GM23338 (cell line): ENCODE measurements around the gene INSL3. TPM values are rescaled to one million over a fixed set of nuclear protein-coding genes. Genes with fewer than 3 reads are reported as not detected.

ENCODE experiments used
- ATAC-seq: fragments of 200-7000 bp; cut with Tn5 transposase; 3 replicates; pipeline ENCODE4 v1.9.1; 2020
- DNase-seq: peaks from one replicate; pipeline ENCODE4 v3.0.0-alpha.2; 2015; ENCODE audit warnings: low spot score
- H2AFZ ChIP-seq: fragments of 200-600 bp; sonication (generic); 2 replicates; pipeline ENCODE4 v1.8.0; 2016; ENCODE audit warnings: antibody characterized with exemption, mild to moderate bottlenecking, moderate library complexity
- H3F3A ChIP-seq: fragments of 200-600 bp; sonication (generic); replicated peaks from 2 replicates; pipeline ENCODE4 v1.8.0; 2017; ENCODE audit warnings: antibody characterized with exemption, mixed run types, low read depth
- H3K27ac ChIP-seq: fragments of 200-600 bp; sonication (generic); 2 replicates; pipeline ENCODE4 v1.6.1; 2016; ENCODE audit warnings: low read depth
- H3K27me3 ChIP-seq: fragments of 200-600 bp; sonication (generic); 2 replicates; pipeline ENCODE4 v1.8.0; 2016; ENCODE audit warnings: mild to moderate bottlenecking, mixed run types, moderate library complexity; ENCODE audit not compliant: insufficient read depth
- H3K36me3 ChIP-seq: fragments of 200-600 bp; sonication (generic); 2 replicates; pipeline ENCODE4 v1.8.0; 2016; ENCODE audit warnings: mild to moderate bottlenecking; ENCODE audit not compliant: insufficient read depth
- H3K4me1 ChIP-seq: fragments of 200-600 bp; sonication (generic); 2 replicates; pipeline ENCODE4 v1.8.0; 2016; ENCODE audit warnings: mild to moderate bottlenecking, moderate library complexity; ENCODE audit not compliant: insufficient read depth
- H3K4me2 ChIP-seq: fragments of 200-600 bp; sonication (generic); 2 replicates; pipeline ENCODE4 v1.7.1; 2017; ENCODE audit warnings: mixed run types
- H3K4me3 ChIP-seq: fragments of 200-600 bp; sonication (generic); 2 replicates; pipeline ENCODE4 v1.6.1; 2016; ENCODE audit warnings: mixed run types
- H3K79me2 ChIP-seq: fragments of 200-600 bp; sonication (generic); replicated peaks from 2 replicates; pipeline ENCODE4 v1.8.0; 2017; ENCODE audit warnings: mild to moderate bottlenecking; ENCODE audit not compliant: insufficient read depth
- H3K9me2 ChIP-seq: fragments of 200-600 bp; sonication (generic); 2 replicates; pipeline ENCODE4 v1.8.0; 2017; ENCODE audit not compliant: insufficient read depth
- H4K20me1 ChIP-seq: fragments of 200-600 bp; sonication (generic); replicated peaks from 2 replicates; pipeline ENCODE4 v1.8.0; 2017; ENCODE audit warnings: mild to moderate bottlenecking; ENCODE audit not compliant: insufficient read depth
- H3K27ac Mint-ChIP-seq: 2 replicates; pipeline ENCODE4 v1.8.0; 2020; ENCODE audit warnings: inconsistent platforms, mild to moderate bottlenecking, moderate library complexity, mixed read lengths
- H3K27me3 Mint-ChIP-seq: 3 replicates; pipeline ENCODE4 v1.8.0; 2022; ENCODE audit warnings: low read depth, mild to moderate bottlenecking, moderate library complexity, mixed read lengths, inconsistent platforms; ENCODE audit not compliant: insufficient read depth, poor library complexity
- H3K36me3 Mint-ChIP-seq: 3 replicates; pipeline ENCODE4 v1.8.0; 2021; ENCODE audit warnings: low read depth, mild to moderate bottlenecking, inconsistent platforms, moderate library complexity, mixed read lengths
- H3K4me1 Mint-ChIP-seq: 3 replicates; pipeline ENCODE4 v1.8.0; 2020; ENCODE audit warnings: mild to moderate bottlenecking, inconsistent platforms, mixed read lengths
- H3K4me3 Mint-ChIP-seq: 3 replicates; pipeline ENCODE4 v1.8.0; 2021; ENCODE audit warnings: moderate library complexity, mild to moderate bottlenecking, inconsistent platforms, mixed read lengths
- H3K9me3 Mint-ChIP-seq: 3 replicates; pipeline ENCODE4 v1.8.0; 2020; ENCODE audit warnings: moderate library complexity, mild to moderate bottlenecking, inconsistent platforms, mixed read lengths
- CREB1 ChIP-seq: fragments of 250-450 bp; sonication (Bioruptor Pico); IDR thresholded peaks from 2 replicates; pipeline ENCODE4 v1.5.0; 2020; ENCODE audit warnings: low read depth, mild to moderate bottlenecking, moderate library complexity
- CTCF ChIP-seq, 2 experiments: fragments of 200-600 bp in 1 of 2; sonication (generic) in 1 of 2; conservative IDR thresholded peaks; 2 replicates each; pipeline versions ENCODE4 v1.5.1 to v1.6.1; 2016 to 2017; ENCODE audit warnings: antibody characterized with exemption in 2 of 2, low read depth in 2 of 2, mild to moderate bottlenecking in 2 of 2, moderate library complexity in 1 of 2
- ETS1 ChIP-seq: IDR thresholded peaks from 2 replicates; pipeline ENCODE4 v1.6.1; 2016; ENCODE audit warnings: antibody characterized with exemption
- EZH2 ChIP-seq: fragments of 200-600 bp; sonication (generic); IDR thresholded peaks from one replicate; pipeline ENCODE4 v1.8.0; 2017; ENCODE audit warnings: antibody characterized with exemption, mild to moderate bottlenecking, low read depth; ENCODE audit not compliant: unreplicated experiment
- EZH2phosphoT487 ChIP-seq: fragments of 200-600 bp; sonication (generic); IDR thresholded peaks from one replicate; pipeline ENCODE4 v1.8.1; 2018; ENCODE audit warnings: antibody characterized with exemption; ENCODE audit not compliant: unreplicated experiment
- JUNB ChIP-seq: IDR thresholded peaks from one replicate; pipeline ENCODE4 v1.6.1; 2016; ENCODE audit warnings: antibody characterized with exemption; ENCODE audit not compliant: unreplicated experiment
- NANOG ChIP-seq: IDR thresholded peaks from 2 replicates; pipeline ENCODE4 v1.6.1; 2016; ENCODE audit warnings: antibody characterized with exemption, borderline replicate concordance
- POLR2AphosphoS5 ChIP-seq: IDR thresholded peaks from 2 replicates; pipeline ENCODE4 v1.6.1; 2016; ENCODE audit warnings: antibody characterized with exemption, low read depth
- REST ChIP-seq: IDR thresholded peaks from one replicate; pipeline ENCODE4 v1.6.1; 2018; ENCODE audit warnings: antibody characterized with exemption; ENCODE audit not compliant: unreplicated experiment
- STAT1 ChIP-seq: IDR thresholded peaks from one replicate; pipeline ENCODE4 v1.6.1; 2016; ENCODE audit warnings: antibody characterized with exemption; ENCODE audit not compliant: unreplicated experiment
- ZNF114 ChIP-seq: fragments of 250-450 bp; sonication (Bioruptor Pico); IDR thresholded peaks from 2 replicates; pipeline ENCODE4 v1.5.0; 2020; ENCODE audit warnings: mild to moderate bottlenecking, moderate library complexity
- ZNF331 ChIP-seq: fragments of 250-450 bp; sonication (Bioruptor Pico); IDR thresholded peaks from 2 replicates; pipeline ENCODE4 v1.5.0; 2020; ENCODE audit warnings: low read depth, mild to moderate bottlenecking, moderate library complexity
- ZNF462 ChIP-seq: fragments of 250-450 bp; sonication (Bioruptor Pico); IDR thresholded peaks from 2 replicates; pipeline ENCODE4 v1.5.0; 2020; ENCODE audit warnings: mild to moderate bottlenecking, moderate library complexity
- polyA plus RNA-seq: library from polyadenylated mRNA; unstranded; fragments of >200 nt; fragmentation: Nextera tagmentation; extraction: Ambion mirVana; gene quantifications from 2 replicates; pipeline ENCODE4 v1.2.1, GENCODE V29; 2016
- total RNA-seq: library from RNA; depleted of rRNA; stranded (reverse); fragments of >200 nt; shearing (Covaris generic); gene quantifications from 2 replicates; pipeline ENCODE4 v1.2.3, GENCODE V29; 2014

Gene INSL3
- total and polyA plus RNA-seq, 2 experiments from 2014 or later: 0.76 TPM; not detected in 1

GRCh38 chr19:17835182-17836006 lies 14.1 kb upstream of the INSL3 start:
- H3K27ac ChIP-seq: no peak overlapping the region
- no peaks in the 10 kb centered on the region for H3K36me3 ChIP-seq
- no peak overlapping the region for H3K4me2 ChIP-seq
- ATAC-seq (no peak), DNase-seq (no peak)
- no peak overlapping the region; the same call in 2 of the 3 replicates for H3K4me3 Mint-ChIP-seq
- H3K36me3 Mint-ChIP-seq: no peaks in the 10 kb centered on the region; the same call in 2 of the 3 replicates
- H3K27ac Mint-ChIP-seq: no peak overlapping the region
- 0 out of 2 replicates have a peak, but pooled peaks cover 9% of the 10 kb centered on the region for H3K27me3 ChIP-seq
- H3K9me3 Mint-ChIP-seq: no peaks in the 10 kb centered on the region
- no peaks in the 10 kb centered on the region for H3K9me2 ChIP-seq
- peaks cover 5% of the 10 kb centered on the region; the same call in 1 of the 2 replicates for H3K4me1 ChIP-seq
- H3K4me1 Mint-ChIP-seq: peaks cover 15% of the 10 kb centered on the region
- TF ChIP-seq ZNF114 (CRISPR knock-in tag) (no peak), NANOG (no peak), ETS1 (no peak), CTCF (conservative IDR thresholded peaks at IDR 0.05; ENCODE audit: low read depth in 2 of 2) (no peak), ZNF331 (no peak), REST (no peak), JUNB (no peak), EZH2 (no peak), STAT1 (no peak), ZNF462 (no peak), POLR2AphosphoS5 (no peak), EZH2phosphoT487 (no peak), CREB1 (no peak)
- H2AFZ ChIP-seq: no peak overlapping the region
- H4K20me1 ChIP-seq: no peaks in the 10 kb centered on the region
- H3K79me2 ChIP-seq: no peaks in the 10 kb centered on the region
- H3F3A ChIP-seq: 0 out of 2 replicates have a peak, but pooled peaks cover 5% of the 10 kb centered on the region
- peaks cover 21% of the 10 kb centered on the region for H3K27me3 Mint-ChIP-seq
- no peak overlapping the region for H3K4me3 ChIP-seq
